Measurements from ENCODE around the gene GAS2.

- TF ChIP-seq CTCF (IDR thresholded peaks at IDR 0.05) = no peak
- TF ChIP-seq POLR2A (IDR thresholded peaks at IDR 0.05) = no peak
Measured at GRCh38 chr11:22808571-22809197, 142.3 kb downstream of the GAS2 start.

Data from right lobe of liver (tissue), 4 donors.